Right lobe of liver (tissue), 4 donors: ENCODE results near the gene SLC25A43.

Experiments used
- POLR2A ChIP-seq: fragments of 450-650 bp; IDR thresholded peaks from one replicate; pipeline ENCODE4 v1.6.1; 2017; ENCODE audit warnings: antibody characterized with exemption, mild to moderate bottlenecking
- TF ChIP-seq, protein P1 (sequence below), 4 donors: fragments of 200-600 bp in 3 of 4; fragments of 450-650 bp in 1 of 4; IDR thresholded peaks; one replicate each; pipeline versions ENCODE4 v1.5.1 to v1.8.0; 2016 to 2022; ENCODE audit warnings: antibody characterized with exemption in 4 of 4, mild to moderate bottlenecking in 2 of 4
- donor health status: DM: no; HTN: no; CAD: no.
- donor health status: DM: no; HTN: no; CAD: no.
- donor health status: DM: no; HTN: yes; CAD: no.

DNA sequence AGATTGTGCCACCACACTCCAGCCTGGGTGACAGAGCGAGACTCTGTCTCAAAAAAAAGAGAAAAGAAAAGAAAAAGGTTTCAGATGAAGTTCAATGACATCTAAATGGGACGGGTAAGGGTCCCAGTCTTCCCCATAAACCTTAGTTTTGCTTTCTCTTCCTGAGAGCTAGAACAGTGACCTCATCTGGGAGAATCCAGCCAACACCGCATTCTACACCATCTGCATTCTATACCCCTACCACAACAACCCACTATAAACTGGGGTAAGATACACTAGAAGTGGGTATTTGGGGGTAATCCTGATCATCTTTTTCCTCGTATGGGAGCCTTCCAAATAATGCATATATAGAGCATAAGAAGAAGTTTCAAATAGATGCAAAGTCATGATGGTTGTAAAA, 18.2 kb downstream of the SLC25A43 start:
- TF ChIP-seq, protein P1, sequence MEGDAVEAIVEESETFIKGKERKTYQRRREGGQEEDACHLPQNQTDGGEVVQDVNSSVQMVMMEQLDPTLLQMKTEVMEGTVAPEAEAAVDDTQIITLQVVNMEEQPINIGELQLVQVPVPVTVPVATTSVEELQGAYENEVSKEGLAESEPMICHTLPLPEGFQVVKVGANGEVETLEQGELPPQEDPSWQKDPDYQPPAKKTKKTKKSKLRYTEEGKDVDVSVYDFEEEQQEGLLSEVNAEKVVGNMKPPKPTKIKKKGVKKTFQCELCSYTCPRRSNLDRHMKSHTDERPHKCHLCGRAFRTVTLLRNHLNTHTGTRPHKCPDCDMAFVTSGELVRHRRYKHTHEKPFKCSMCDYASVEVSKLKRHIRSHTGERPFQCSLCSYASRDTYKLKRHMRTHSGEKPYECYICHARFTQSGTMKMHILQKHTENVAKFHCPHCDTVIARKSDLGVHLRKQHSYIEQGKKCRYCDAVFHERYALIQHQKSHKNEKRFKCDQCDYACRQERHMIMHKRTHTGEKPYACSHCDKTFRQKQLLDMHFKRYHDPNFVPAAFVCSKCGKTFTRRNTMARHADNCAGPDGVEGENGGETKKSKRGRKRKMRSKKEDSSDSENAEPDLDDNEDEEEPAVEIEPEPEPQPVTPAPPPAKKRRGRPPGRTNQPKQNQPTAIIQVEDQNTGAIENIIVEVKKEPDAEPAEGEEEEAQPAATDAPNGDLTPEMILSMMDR (IDR thresholded peaks at IDR 0.05): no peak
- TF ChIP-seq POLR2A: no peak
